Fibroblast of mammary gland (primary cell): ENCODE data around the gene PCP4.

Experiments used
- DNase-seq: peaks from one replicate; pipeline ENCODE4 v3.0.0-alpha.2; 2010; ENCODE audit warnings: low read depth
- H3K4me3 ChIP-seq: 2 replicates; pipeline ENCODE4 v1.5.1; 2011; ENCODE audit warnings: low read depth, mild to moderate bottlenecking, low read length, moderate library complexity; ENCODE audit not compliant: control insufficient read depth
- TF ChIP-seq, protein P1 (sequence below): conservative IDR thresholded peaks from 2 replicates; pipeline ENCODE4 v1.5.1; 2011; ENCODE audit warnings: low read depth, low read length, inconsistent platforms; ENCODE audit not compliant: control insufficient read depth, insufficient read depth

Gene PCP4

DNA sequence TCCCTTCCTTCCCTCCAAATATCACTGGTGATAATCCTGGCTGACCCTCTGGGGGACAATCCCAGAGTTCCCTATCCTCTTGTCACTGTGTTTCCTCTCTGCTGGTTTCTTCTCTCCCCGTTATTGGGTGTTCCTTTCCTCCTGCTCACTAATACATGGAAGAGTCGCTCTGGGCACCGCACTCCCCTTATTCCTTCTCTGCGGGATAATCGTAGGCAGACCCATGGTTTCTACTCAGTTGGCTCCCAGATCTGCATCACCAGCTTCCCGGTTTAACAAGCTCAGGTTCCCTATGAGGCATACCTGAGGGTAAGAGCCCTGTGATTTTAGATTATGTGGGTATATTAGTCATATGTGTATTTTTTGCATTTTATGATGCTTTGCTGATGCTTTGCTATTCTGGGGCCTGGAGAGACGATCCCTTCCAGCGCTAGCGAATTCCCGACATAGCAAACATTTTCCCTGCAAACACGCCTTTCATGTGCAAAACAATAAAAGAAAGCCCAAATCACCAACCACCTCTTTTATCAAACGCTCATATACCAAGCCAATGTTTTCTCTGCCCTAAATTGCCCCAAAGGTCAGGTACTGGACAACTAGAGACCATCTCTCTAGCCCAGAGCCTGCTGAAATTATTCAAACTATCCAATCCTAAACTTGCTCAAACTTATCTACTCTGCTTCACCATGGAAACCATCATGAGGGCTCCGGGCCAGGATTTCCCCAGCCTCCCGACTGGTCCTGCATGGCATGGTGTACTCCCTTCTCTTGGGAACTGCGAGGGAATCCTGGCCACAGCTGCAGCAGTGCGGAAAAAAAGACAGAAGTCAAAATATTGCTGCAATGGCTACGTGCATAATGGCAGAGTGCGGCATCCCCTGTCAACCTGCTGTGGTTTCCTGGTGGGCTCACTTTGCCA, 84.2 kb downstream of the PCP4 start:
- DNase-seq, result no peak
- TF ChIP-seq, protein P1, sequence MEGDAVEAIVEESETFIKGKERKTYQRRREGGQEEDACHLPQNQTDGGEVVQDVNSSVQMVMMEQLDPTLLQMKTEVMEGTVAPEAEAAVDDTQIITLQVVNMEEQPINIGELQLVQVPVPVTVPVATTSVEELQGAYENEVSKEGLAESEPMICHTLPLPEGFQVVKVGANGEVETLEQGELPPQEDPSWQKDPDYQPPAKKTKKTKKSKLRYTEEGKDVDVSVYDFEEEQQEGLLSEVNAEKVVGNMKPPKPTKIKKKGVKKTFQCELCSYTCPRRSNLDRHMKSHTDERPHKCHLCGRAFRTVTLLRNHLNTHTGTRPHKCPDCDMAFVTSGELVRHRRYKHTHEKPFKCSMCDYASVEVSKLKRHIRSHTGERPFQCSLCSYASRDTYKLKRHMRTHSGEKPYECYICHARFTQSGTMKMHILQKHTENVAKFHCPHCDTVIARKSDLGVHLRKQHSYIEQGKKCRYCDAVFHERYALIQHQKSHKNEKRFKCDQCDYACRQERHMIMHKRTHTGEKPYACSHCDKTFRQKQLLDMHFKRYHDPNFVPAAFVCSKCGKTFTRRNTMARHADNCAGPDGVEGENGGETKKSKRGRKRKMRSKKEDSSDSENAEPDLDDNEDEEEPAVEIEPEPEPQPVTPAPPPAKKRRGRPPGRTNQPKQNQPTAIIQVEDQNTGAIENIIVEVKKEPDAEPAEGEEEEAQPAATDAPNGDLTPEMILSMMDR, result no peak
- no peak overlapping the region for H3K4me3 ChIP-seq

DNA sequence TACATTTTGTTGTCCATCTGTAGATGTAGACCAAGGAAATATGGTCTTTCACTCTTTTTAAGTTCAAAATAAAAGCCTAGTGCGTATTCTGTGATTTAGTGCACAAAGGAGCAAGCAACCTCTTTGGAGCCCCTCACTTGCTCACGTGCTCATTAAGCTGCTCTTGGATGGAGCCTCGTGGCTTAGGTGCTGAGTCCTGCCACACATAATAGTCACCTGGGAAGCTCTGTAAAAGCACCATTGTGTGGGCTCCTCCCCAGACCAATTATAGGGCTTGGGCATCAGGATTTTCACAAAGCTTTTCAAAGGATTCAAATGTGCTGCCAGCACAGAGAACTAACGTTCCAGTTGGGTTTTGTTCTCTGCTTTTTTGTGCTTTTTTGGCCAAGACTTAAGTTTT, 85.0 kb downstream of the PCP4 start:
- DNase-seq, result no peak
- TF ChIP-seq, protein P1, result no peak
- H3K4me3 ChIP-seq, result no peak overlapping the region

GRCh38 chr21:39954570-39954969, 87.3 kb downstream of the PCP4 start:
- TF ChIP-seq, protein P1, result no peak
- DNase-seq, result no peak
- H3K4me3 ChIP-seq, result no peak overlapping the region

DNA sequence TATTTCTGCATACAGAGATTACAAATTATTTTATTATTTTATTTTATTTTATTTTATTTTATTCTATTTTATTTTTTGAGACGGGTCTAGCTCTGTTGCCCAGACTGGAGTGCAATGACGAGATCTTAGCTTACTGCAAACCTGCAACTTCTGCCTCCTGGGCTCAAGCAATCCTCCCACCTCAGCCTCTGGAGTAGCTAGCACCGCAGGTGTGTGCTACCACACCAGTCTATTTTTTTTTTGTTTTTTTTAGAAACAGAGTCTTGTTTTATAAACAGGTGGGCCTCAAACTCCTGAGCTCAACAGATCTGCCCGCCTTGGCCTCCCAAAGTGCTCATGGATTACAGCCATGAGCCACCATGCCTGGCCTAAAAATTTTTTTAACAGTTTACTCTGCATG, 88.1 kb downstream of the PCP4 start:
- DNase-seq, result no peak
- TF ChIP-seq, protein P1, result no peak
- H3K4me3 ChIP-seq, result no peak overlapping the region

GRCh38 chr21:39956586-39956985, 89.3 kb downstream of the PCP4 start:
- no peak overlapping the region for H3K4me3 ChIP-seq
- TF ChIP-seq, protein P1, result no peak

GRCh38 chr21:39958731-39959130, 91.5 kb downstream of the PCP4 start:
- no peak overlapping the region for H3K4me3 ChIP-seq
- TF ChIP-seq, protein P1, result no peak
- DNase-seq, result no peak

More at GRCh38 chr21:39956586-39956985, 89.3 kb downstream of the PCP4 start:
- no peak for DNase-seq
